Activated CD8-positive, alpha-beta memory T cell treated with anti-CD3 and anti-CD28 coated beads, Interleukin-2, amount 50 U/mL, for 4 hours (primary cell): ENCODE results near the gene PTGIR.

Source experiments
- DNase-seq: peaks from one replicate; pipeline ENCODE4 v3.0.0-alpha.2; 2020

PTGIR gene

GRCh38 chr19:46611776-46612175, 13.1 kb downstream of the PTGIR start:
- no peak for DNase-seq

GRCh38 chr19:46610851-46611770, 13.8 kb downstream of the PTGIR start:
- no peak for DNase-seq

GRCh38 chr19:46610413-46610775, 14.5 kb downstream of the PTGIR start:
- DNase-seq, result no peak

- no peak for DNase-seq
These were observed 15.1 kb downstream of the PTGIR start for GRCh38 chr19:46609511-46610412.

GRCh38 chr19:46608581-46609345, 16.1 kb downstream of the PTGIR start:
- DNase-seq, result no peak

GRCh38 chr19:46608178-46608577, 16.7 kb downstream of the PTGIR start:
- no peak for DNase-seq

- DNase-seq, result no peak
These were observed 17.4 kb downstream of the PTGIR start for GRCh38 chr19:46607448-46607841.

GRCh38 chr19:46606681-46607447, 18.0 kb downstream of the PTGIR start:
- no peak for DNase-seq

GRCh38 chr19:46606019-46606418, 18.9 kb downstream of the PTGIR start:
- DNase-seq, result no peak

- no peak for DNase-seq
These were observed 19.5 kb downstream of the PTGIR start for GRCh38 chr19:46605356-46605821.

GRCh38 chr19:46604781-46605355, 20.0 kb downstream of the PTGIR start:
- DNase-seq, result no peak

- no peak for DNase-seq
These were observed 21.1 kb downstream of the PTGIR start for GRCh38 chr19:46603752-46604231.

GRCh38 chr19:46603195-46603637, 21.7 kb downstream of the PTGIR start:
- no peak for DNase-seq

- DNase-seq, result peak; percentile 58
These were observed 22.3 kb downstream of the PTGIR start for GRCh38 chr19:46602392-46603194.

- no peak for DNase-seq
These were observed 23.3 kb downstream of the PTGIR start, which contains the start of gene CALM3 for GRCh38 chr19:46601318-46602224. Gene CALM3, plus strand, starts transcription at chr19:46601330. Its CDS starts 105 bp downstream, at chr19:46601435.

- DNase-seq, result peak; percentile 96
These were observed 24.2 kb downstream of the PTGIR start for GRCh38 chr19:46600384-46601317.

GRCh38 chr19:46599716-46600373, 25.0 kb downstream of the PTGIR start:
- no peak for DNase-seq
